HTERT RPE-1 (cell line): ENCODE data around the gene SEC14L1.

Experiments used
- in situ Hi-C: fragments of 300-500 bp; cut with MboI; formaldehyde crosslinking; loops from 4 replicates; pipeline ENCODE4 v1.14.3; 2020; ENCODE audit warnings: low sequenced_read_pairs

SEC14L1 gene

GRCh38 chr17:77160875-77161530 lies 20.2 kb downstream of the SEC14L1 start:
- in situ Hi-C loops = no loop called here

GRCh38 chr17:77161953-77162352 lies 21.2 kb downstream of the SEC14L1 start:
- in situ Hi-C loops = no loop called here

- in situ Hi-C loops = no loop called here
Observed at GRCh38 chr17:77163001-77163400, 22.2 kb downstream of the SEC14L1 start.

GRCh38 chr17:77163511-77164280 lies 22.9 kb downstream of the SEC14L1 start:
- in situ Hi-C loops = no loop called here

GRCh38 chr17:77164483-77165091 lies 23.8 kb downstream of the SEC14L1 start:
- in situ Hi-C loops = no loop called here

GRCh38 chr17:77165577-77165976 lies 24.8 kb downstream of the SEC14L1 start:
- in situ Hi-C loops = no loop called here

- in situ Hi-C loops = no loop called here
Observed at GRCh38 chr17:77167472-77168306, 26.9 kb downstream of the SEC14L1 start.

- in situ Hi-C loops = no loop called here
Observed at GRCh38 chr17:77173104-77173503, 32.3 kb downstream of the SEC14L1 start.

- in situ Hi-C loops = no loop called here
Observed at GRCh38 chr17:77174928-77175661, 34.3 kb downstream of the SEC14L1 start.

GRCh38 chr17:77177002-77177741 lies 36.4 kb downstream of the SEC14L1 start:
- in situ Hi-C loops = no loop called here

- in situ Hi-C loops = no loop called here
Observed at GRCh38 chr17:77178050-77178449, 37.3 kb downstream of the SEC14L1 start.

GRCh38 chr17:77178563-77178962 lies 37.8 kb downstream of the SEC14L1 start:
- in situ Hi-C loops = no loop called here

GRCh38 chr17:77180503-77181357 lies 40.0 kb downstream of the SEC14L1 start:
- in situ Hi-C loops = no loop called here

- in situ Hi-C loops = no loop called here
Observed at GRCh38 chr17:77182205-77183172, 41.7 kb downstream of the SEC14L1 start.

- in situ Hi-C loops = no loop called here
Observed at GRCh38 chr17:77184474-77184873, 43.7 kb downstream of the SEC14L1 start.

GRCh38 chr17:77185137-77185536 lies 44.4 kb downstream of the SEC14L1 start:
- in situ Hi-C loops = no loop called here

GRCh38 chr17:77186141-77186604 lies 45.4 kb downstream of the SEC14L1 start:
- in situ Hi-C loops = no loop called here
